Mesenchymal stem cell (in vitro differentiated cells and primary cell): ENCODE measurements around the gene APMAP.
"Not testable (repeated sequence)": the region's sequence is repeated elsewhere in the genome, so short reads cannot be mapped to it uniquely, and the experiment has no call there.

Source experiments
- DNase-seq: peaks from one replicate; pipeline ENCODE4 v3.0.0-alpha.2; 2013
- H2AFZ ChIP-seq: one replicate; pipeline ENCODE4 v1.6.1; 2013; ENCODE audit warnings: low read depth, mild to moderate bottlenecking, control low read depth, inconsistent platforms, low read length, moderate library complexity
- H2AK5ac ChIP-seq: 2 replicates; pipeline ENCODE4 v1.6.1; 2013; ENCODE audit warnings: low read length, moderate library complexity, mild to moderate bottlenecking, inconsistent platforms; ENCODE audit not compliant: severe bottlenecking
- H2BK120ac ChIP-seq: one replicate; pipeline ENCODE4 v1.6.1; 2013; ENCODE audit warnings: low read depth, mild to moderate bottlenecking, inconsistent platforms, low read length, moderate library complexity
- H2BK12ac ChIP-seq, 2 experiments: one replicate each; pipeline ENCODE4 v1.6.1; 2013; ENCODE audit warnings: inconsistent platforms in 2 of 2, low read length in 2 of 2, mild to moderate bottlenecking in 2 of 2, moderate library complexity in 2 of 2, control low read depth in 1 of 2
- H2BK15ac ChIP-seq: one replicate; pipeline ENCODE4 v1.6.1; 2013; ENCODE audit warnings: mild to moderate bottlenecking, low read depth, inconsistent platforms; ENCODE audit not compliant: poor library complexity, severe bottlenecking
- H2BK5ac ChIP-seq: 2 replicates; pipeline ENCODE4 v1.6.1; 2013; ENCODE audit warnings: low read depth, mild to moderate bottlenecking, low read length, control low read depth, inconsistent platforms; ENCODE audit not compliant: poor library complexity, severe bottlenecking
- H3K14ac ChIP-seq, 2 experiments: one replicate each; pipeline ENCODE4 v1.6.1; 2013; ENCODE audit warnings: inconsistent platforms in 2 of 2, low read length in 2 of 2, control low read depth in 1 of 2, mild to moderate bottlenecking in 1 of 2, moderate library complexity in 1 of 2
- H3K18ac ChIP-seq, 2 experiments: one replicate each; pipeline ENCODE4 v1.6.1; 2013; ENCODE audit warnings: inconsistent platforms in 2 of 2, low read length in 2 of 2, control low read depth in 1 of 2, low read depth in 1 of 2, mild to moderate bottlenecking in 1 of 2
- H3K23ac ChIP-seq, 2 experiments: one replicate each; pipeline ENCODE4 v1.6.1; 2013; ENCODE audit warnings: inconsistent platforms in 2 of 2, low read length in 2 of 2, mild to moderate bottlenecking in 2 of 2, moderate library complexity in 2 of 2, control low read depth in 1 of 2
- H3K27ac ChIP-seq: 2 replicates; pipeline ENCODE4 v1.5.1; 2013; ENCODE audit warnings: mild to moderate bottlenecking, moderate library complexity, low read length, control low read depth, inconsistent platforms; ENCODE audit not compliant: poor library complexity, severe bottlenecking
- H3K27me3 ChIP-seq, 2 experiments: 2 replicates each; pipeline versions ENCODE4 v1.6.1 to v1.7.0; 2013; ENCODE audit warnings: low read length in 2 of 2, mild to moderate bottlenecking in 2 of 2, moderate library complexity in 2 of 2, control low read depth in 1 of 2, inconsistent platforms in 1 of 2; ENCODE audit not compliant: control insufficient read depth in 1 of 2, insufficient read depth in 1 of 2
- H3K36me3 ChIP-seq, 2 experiments: 2 replicates each; pipeline versions ENCODE4 v1.6.1 to v1.7.0; 2013; ENCODE audit warnings: low read length in 2 of 2, control low read depth in 1 of 2, inconsistent platforms in 1 of 2, low read depth in 1 of 2, mild to moderate bottlenecking in 1 of 2; ENCODE audit not compliant: insufficient read depth in 2 of 2, control insufficient read depth in 1 of 2
- H3K4ac ChIP-seq, 2 experiments: one replicate each; pipeline ENCODE4 v1.6.1; 2013; ENCODE audit warnings: inconsistent platforms in 2 of 2, low read length in 2 of 2, mild to moderate bottlenecking in 2 of 2, moderate library complexity in 2 of 2, control low read depth in 1 of 2, low read depth in 1 of 2
- H3K4me1 ChIP-seq: 2 replicates; pipeline ENCODE4 v1.6.1; 2013; ENCODE audit warnings: low read depth, low read length, control low read depth; ENCODE audit not compliant: control insufficient read depth, insufficient read depth
- H3K4me2 ChIP-seq: 2 replicates; pipeline ENCODE4 v1.6.1; 2013; ENCODE audit warnings: low read length, mild to moderate bottlenecking, inconsistent platforms; ENCODE audit not compliant: poor library complexity, severe bottlenecking
- H3K4me3 ChIP-seq, 2 experiments: 2 replicates each; pipeline versions ENCODE4 v1.5.1 to v1.7.0; 2013; ENCODE audit warnings: low read length in 2 of 2, mild to moderate bottlenecking in 2 of 2, control low read depth in 1 of 2, low read depth in 1 of 2; ENCODE audit not compliant: insufficient read depth in 1 of 2
- H3K79me1 ChIP-seq: replicated peaks from 2 replicates; pipeline ENCODE4 v1.6.1; 2013; ENCODE audit warnings: mild to moderate bottlenecking, control low read depth, low read length, inconsistent platforms; ENCODE audit not compliant: poor library complexity, severe bottlenecking
- H3K9ac ChIP-seq: 2 replicates; pipeline ENCODE4 v1.7.0; 2013; ENCODE audit warnings: mild to moderate bottlenecking, low read length, moderate library complexity
- H3K9me3 ChIP-seq: 2 replicates; pipeline ENCODE4 v1.7.0; 2013; ENCODE audit warnings: mild to moderate bottlenecking, low read length; ENCODE audit not compliant: control insufficient read depth
- H4K8ac ChIP-seq: one replicate; pipeline ENCODE4 v1.6.1; 2013; ENCODE audit warnings: inconsistent platforms, mild to moderate bottlenecking, low read length, moderate library complexity
- H4K91ac ChIP-seq: one replicate; pipeline ENCODE4 v1.6.1; 2013; ENCODE audit warnings: mild to moderate bottlenecking, low read length, inconsistent platforms
- WGBS: methylation state at CpG from one replicate; pipeline ENCODE4 v1.1.7; 2013; ENCODE audit warnings: mixed read lengths; 5-methylcytosine and 5-hydroxymethylcytosine counted together

The APMAP gene

GRCh38 chr20:25001323-25001722 lies 8.8 kb upstream of the APMAP start:
- H3K14ac ChIP-seq, H3K9me3 ChIP-seq, H3K27ac ChIP-seq, H3K9ac ChIP-seq, H4K91ac ChIP-seq, H2BK5ac ChIP-seq, H3K4me2 ChIP-seq, H3K23ac ChIP-seq, H3K18ac ChIP-seq, H3K79me1 ChIP-seq, H3K4ac ChIP-seq, H2BK12ac ChIP-seq, H2BK120ac ChIP-seq, DNase-seq, H2AFZ ChIP-seq, H2AK5ac ChIP-seq, H3K4me3 ChIP-seq, H2BK15ac ChIP-seq, H4K8ac ChIP-seq, H3K36me3 ChIP-seq: not testable (repeated sequence)
- Histone ChIP-seq H3K27me3 (peaks cover 0 to 18% of the 10 kb centered on the region in 2 experiments), H3K4me1 (peaks cover 13% of the 10 kb centered on the region)
- whole genome bisulfite sequencing: 96% methylated on average over 4 of the region's 4 CpGs

- WGBS: 36% methylated on average over 4 of the region's 4 CpGs
- H3K4me3 ChIP-seq: no peak overlapping the region
- no peak overlapping the region for H3K4ac ChIP-seq
- no peak overlapping the region for H4K91ac ChIP-seq
- H3K4me2 ChIP-seq: no peak overlapping the region
- no peak overlapping the region for H2BK120ac ChIP-seq
- peaks cover 0 to 18% of the 10 kb centered on the region in 2 experiments for H3K27me3 ChIP-seq
- no peak overlapping the region for H2BK15ac ChIP-seq
- peaks cover 13% of the 10 kb centered on the region for H3K4me1 ChIP-seq
- H4K8ac ChIP-seq: no peak overlapping the region
- no peak overlapping the region for H3K18ac ChIP-seq
- H3K14ac ChIP-seq: no peak overlapping the region
- H3K23ac ChIP-seq: no peak overlapping the region
- no peak overlapping the region for H2BK12ac ChIP-seq
- H2AK5ac ChIP-seq: no peak overlapping the region
- H3K79me1 ChIP-seq: no peaks in the 10 kb centered on the region
- no peak overlapping the region for H2AFZ ChIP-seq
- no peak overlapping the region for H3K27ac ChIP-seq
- H3K9me3 ChIP-seq: peaks cover 4% of the 10 kb centered on the region
- H3K36me3 ChIP-seq: no peaks in the 10 kb centered on the region
- H2BK5ac ChIP-seq: no peak overlapping the region
- peak overlapping the region; percentile 19 for H3K9ac ChIP-seq
- DNase-seq: peak; percentile 27
Observed at GRCh38 chr20:25000268-25000801, 7.8 kb upstream of the APMAP start.

GRCh38 chr20:24999568-24999967 lies 7.0 kb upstream of the APMAP start:
- no peak overlapping the region for H2AFZ ChIP-seq
- no peaks in the 10 kb centered on the region for H3K79me1 ChIP-seq
- H2BK15ac ChIP-seq: no peak overlapping the region
- H3K18ac ChIP-seq: no peak overlapping the region
- H2BK12ac ChIP-seq: no peak overlapping the region
- H3K9ac ChIP-seq: no peak overlapping the region
- no peak overlapping the region for H3K4ac ChIP-seq
- no peak overlapping the region for H3K14ac ChIP-seq
- H3K4me2 ChIP-seq: no peak overlapping the region
- no peak overlapping the region for H2BK120ac ChIP-seq
- H3K9me3 ChIP-seq: peaks cover 4% of the 10 kb centered on the region
- no peak overlapping the region for H2BK5ac ChIP-seq
- peaks cover 16% of the 10 kb centered on the region for H3K4me1 ChIP-seq
- H3K4me3 ChIP-seq: no peak overlapping the region
- peaks cover 0 to 18% of the 10 kb centered on the region in 2 experiments for H3K27me3 ChIP-seq
- H2AK5ac ChIP-seq: no peak overlapping the region
- H4K8ac ChIP-seq: no peak overlapping the region
- no peaks in the 10 kb centered on the region for H3K36me3 ChIP-seq
- no peak overlapping the region for H3K23ac ChIP-seq
- no peak for DNase-seq
- no peak overlapping the region for H3K27ac ChIP-seq
- WGBS: 73% methylated on average over 4 of the region's 4 CpGs
- H4K91ac ChIP-seq: no peak overlapping the region

GRCh38 chr20:24998631-24999445 lies 6.3 kb upstream of the APMAP start:
- Histone ChIP-seq H3K14ac (peak overlapping the region in 1 of 2 experiments; percentile 53), H3K4ac (no peak overlapping the region), H2BK120ac (no peak overlapping the region), H3K4me1 (peaks cover 16% of the 10 kb centered on the region), H4K91ac (no peak overlapping the region), H3K4me3 (peak overlapping the region in 1 of 2 experiments; percentile 11), H2AFZ (no peak overlapping the region), H3K23ac (no peak overlapping the region), H3K79me1 (no peaks in the 10 kb centered on the region), H2BK15ac (no peak overlapping the region), H3K9me3 (peaks cover 4% of the 10 kb centered on the region), H4K8ac (no peak overlapping the region), H3K27me3 (peaks cover 0 to 18% of the 10 kb centered on the region in 2 experiments), H3K36me3 (no peaks in the 10 kb centered on the region), H3K4me2 (no peak overlapping the region), H3K27ac (no peak overlapping the region), H2AK5ac (no peak overlapping the region), H3K9ac (no peak overlapping the region), H2BK12ac (no peak overlapping the region), H3K18ac (no peak overlapping the region), H2BK5ac (no peak overlapping the region)
- no peak for DNase-seq
- WGBS: 72% methylated on average over 12 of the region's 12 CpGs
